Stomach (tissue), 9 donors: ENCODE results near the gene GRIA4. TPM values are rescaled to one million over a fixed set of nuclear protein-coding genes. Genes with fewer than 3 reads are reported as not detected.

ENCODE experiments used
- DNase-seq, 2 donors: peaks; one replicate each; pipeline versions ENCODE4 v3.0.0 to v3.0.0-alpha.2; 2013 to 2019
- H3K27ac ChIP-seq, 5 donors: fragments of 200-600 bp in 4 of 5; sonication (generic) in 4 of 5; one replicate each; pipeline ENCODE4 v1.5.1; 2013 to 2019; ENCODE audit warnings: mild to moderate bottlenecking in 1 of 5, moderate library complexity in 1 of 5
- H3K27me3 ChIP-seq, 3 donors: fragments of 200-600 bp; sonication (generic); one replicate each; pipeline ENCODE4 v1.5.1; 2017 to 2019; ENCODE audit warnings: mixed run types in 1 of 3
- H3K36me3 ChIP-seq, 4 donors: fragments of 200-600 bp; sonication (generic); 1 replicate in 3 of 4; 2 replicates in 1 of 4; pipeline ENCODE4 v1.5.1; 2016 to 2019
- H3K4me1 ChIP-seq, 4 donors: fragments of 200-600 bp; sonication (generic); one replicate each; pipeline ENCODE4 v1.5.1; 2016 to 2019
- H3K4me3 ChIP-seq, 4 donors: fragments of 200-600 bp; sonication (generic) in 3 of 4; one replicate each; pipeline ENCODE4 v1.5.1; 2016 to 2019; ENCODE audit warnings: mild to moderate bottlenecking in 1 of 4
- H3K9me3 ChIP-seq, 4 donors: fragments of 200-600 bp; sonication (generic); one replicate each; pipeline ENCODE4 v1.5.1; 2016 to 2019
- CTCF ChIP-seq, 7 experiments: fragments of 450-650 bp in 4 of 7; fragments of 200-600 bp in 3 of 7; sonication (generic) in 3 of 7; IDR thresholded peaks; one replicate each; pipeline ENCODE4 v1.5.1; 2016 to 2019; ENCODE audit warnings: antibody characterized with exemption in 7 of 7, control low read depth in 2 of 7, mild to moderate bottlenecking in 1 of 7
- EP300 ChIP-seq: sonication (generic); formaldehyde crosslinking; IDR thresholded peaks from one replicate; pipeline ENCODE4 v1.6.1; 2017; ENCODE audit warnings: antibody characterized with exemption
- POLR2A ChIP-seq, 4 donors: fragments of 450-650 bp; IDR thresholded peaks; one replicate each; pipeline ENCODE4 v1.6.1; 2016; ENCODE audit warnings: antibody characterized with exemption in 4 of 4, control low read depth in 2 of 4, mild to moderate bottlenecking in 1 of 4, moderate library complexity in 1 of 4
- POLR2AphosphoS5 ChIP-seq, 3 donors: sonication (generic); formaldehyde crosslinking; IDR thresholded peaks; one replicate each; pipeline ENCODE4 v1.6.1; 2016; ENCODE audit warnings: antibody characterized with exemption in 3 of 3
- WGBS, 5 donors: extraction: QIAGEN DNeasy Blood & Tissue Kit in 3 of 5; methylation state at CpG; one replicate each; pipeline versions ENCODE4 v1.1.5 to v1.1.7; 2013 to 2018; 5-methylcytosine and 5-hydroxymethylcytosine counted together
- intact Hi-C: fragments of 100-400 bp; cut with DNase I; formaldehyde crosslinking; loops from one replicate; pipeline ENCODE4 v1.15.1; 2023; ENCODE audit warnings: low total_unique reads
- polyA plus RNA-seq, 3 donors: library from polyadenylated mRNA; stranded (reverse); fragments of 200-250 nt; gene quantifications; one replicate each; pipeline ENCODE4 v1.2.3, GENCODE V29; 2013
- total RNA-seq, 5 donors: library from RNA; depleted of rRNA; stranded (reverse); fragments of >200 nt; gene quantifications; one replicate each; pipeline versions ENCODE4 v1.1.0 to v1.2.3, GENCODE V29; 2014 to 2016
- donor health status: healthy with polysubstance abuse.
- donor health status: Bipolar disorder and iron deficiency.
- donor health status: healthy.

GRIA4 gene
- total and polyA plus RNA-seq, 8 donors, result under 0.01 to 5.9 (median 2.0) TPM; not detected in 1

- no peaks in the 10 kb centered on the region for H3K4me1 ChIP-seq
- no peaks in the 10 kb centered on the region for H3K36me3 ChIP-seq
- TF ChIP-seq CTCF (IDR thresholded peaks at IDR 0.05) (no peak), POLR2A (IDR thresholded peaks at IDR 0.05) (no peak), POLR2AphosphoS5 (IDR thresholded peaks at IDR 0.05) (no peak)
- 75 to 79% (median 76%) methylated on average over 4 of the region's 4 CpGs for WGBS, 5 donors
- no peaks in the 10 kb centered on the region for H3K27me3 ChIP-seq
- H3K27ac ChIP-seq, result no peak overlapping the region
- H3K9me3 ChIP-seq, result no peaks in the 10 kb centered on the region
- H3K4me3 ChIP-seq, result no peak overlapping the region
- intact Hi-C loops, result no loop called here
- DNase-seq, result no peak
Measured at GRCh38 chr11:105838668-105839384, 229.0 kb downstream of the GRIA4 start.

GRCh38 chr11:105840391-105840790, 230.5 kb downstream of the GRIA4 start:
- TF ChIP-seq EP300 (no peak), CTCF (IDR thresholded peaks at IDR 0.05) (no peak), POLR2A (IDR thresholded peaks at IDR 0.05) (no peak), POLR2AphosphoS5 (IDR thresholded peaks at IDR 0.05) (no peak)
- peaks cover 0 to 4% (median 0%) of the 10 kb centered on the region in 4 donors for H3K9me3 ChIP-seq
- H3K4me1 ChIP-seq, result no peaks in the 10 kb centered on the region
- H3K36me3 ChIP-seq, result no peaks in the 10 kb centered on the region
- intact Hi-C loops, result no loop called here
- H3K4me3 ChIP-seq, result no peak overlapping the region
- no peak for DNase-seq
- no peak overlapping the region for H3K27ac ChIP-seq
- 71 to 83% (median 81%) methylated on average over 4 of the region's 4 CpGs for WGBS, 5 donors
- no peaks in the 10 kb centered on the region for H3K27me3 ChIP-seq

- Histone ChIP-seq H3K27ac (no peak overlapping the region), H3K27me3 (no peaks in the 10 kb centered on the region), H3K36me3 (no peaks in the 10 kb centered on the region), H3K4me3 (no peak overlapping the region), H3K9me3 (no peaks in the 10 kb centered on the region), H3K4me1 (no peaks in the 10 kb centered on the region)
- intact Hi-C loops, result no loop called here
- 51 to 77% (median 72%) methylated on average over 3 of the region's 3 CpGs for WGBS, 5 donors
- DNase-seq, result no peak
- no peak for TF ChIP-seq POLR2AphosphoS5 (IDR thresholded peaks at IDR 0.05)
- no peak for TF ChIP-seq POLR2A (IDR thresholded peaks at IDR 0.05)
- no peak for TF ChIP-seq EP300
- no peak for TF ChIP-seq CTCF (IDR thresholded peaks at IDR 0.05)
Measured at GRCh38 chr11:105852403-105852802, 242.5 kb downstream of the GRIA4 start.

- Histone ChIP-seq H3K4me1 (no peaks in the 10 kb centered on the region), H3K4me3 (no peak overlapping the region), H3K27ac (no peak overlapping the region), H3K27me3 (no peaks in the 10 kb centered on the region), H3K36me3 (no peaks in the 10 kb centered on the region), H3K9me3 (no peaks in the 10 kb centered on the region)
- 86 to 94% (median 88%) methylated on average over 4 of the region's 4 CpGs for WGBS, 5 donors
- intact Hi-C loops, result no loop called here
- no peak for DNase-seq
- TF ChIP-seq CTCF (IDR thresholded peaks at IDR 0.05) (no peak), POLR2A (IDR thresholded peaks at IDR 0.05) (no peak), POLR2AphosphoS5 (IDR thresholded peaks at IDR 0.05) (no peak), EP300 (no peak)
Measured at GRCh38 chr11:105854269-105854668, 244.4 kb downstream of the GRIA4 start.
